OCI-LY3 (cell line): ENCODE data around the gene TUBA3C.
"Not testable (repeated sequence)": the region's sequence is repeated elsewhere in the genome, so short reads cannot be mapped to it uniquely, and the experiment has no call there.

ENCODE experiments used
- H2AFZ ChIP-seq: fragments of 200-600, 300-600 bp; shearing (Covaris generic); 2 replicates; pipeline ENCODE4 v1.6.0; 2014; ENCODE audit warnings: antibody characterized with exemption, low read depth, low read length
- H3K27ac ChIP-seq: fragments of 200-600, 300-600 bp; sonication (generic); 2 replicates; pipeline ENCODE4 v1.5.1; 2014; ENCODE audit warnings: mild to moderate bottlenecking, low read length, moderate library complexity, mixed read lengths
- H3K27me3 ChIP-seq: fragments of 200-600, 300-600 bp; sonication (generic); 2 replicates; pipeline ENCODE4 v1.6.1; 2014; ENCODE audit warnings: low read depth, low read length, mixed read lengths
- H3K36me3 ChIP-seq: fragments of 200-600, 300-600 bp; sonication (generic); replicated peaks from 2 replicates; pipeline ENCODE3; 2014; ENCODE audit warnings: low read depth, low read length, mixed read lengths
- H3K4me1 ChIP-seq: fragments of 300-600, 200-600 bp; sonication (generic); 2 replicates; pipeline ENCODE4 v1.6.1; 2014; ENCODE audit warnings: low read length, mixed read lengths
- H3K4me2 ChIP-seq: fragments of 200-600, 300-600 bp; sonication (generic); 2 replicates; pipeline ENCODE4 v1.6.1; 2014; ENCODE audit warnings: low read length, mixed read lengths
- H3K4me3 ChIP-seq: fragments of 300-600, 200-600 bp; sonication (generic); 2 replicates; pipeline ENCODE4 v1.5.1; 2014; ENCODE audit warnings: antibody characterized with exemption, mild to moderate bottlenecking, low read length, moderate library complexity
- H3K79me2 ChIP-seq: fragments of 300-600, 200-600 bp; shearing (Covaris generic); 2 replicates; pipeline ENCODE4 v1.6.1; 2014; ENCODE audit warnings: mild to moderate bottlenecking, low read length, mixed read lengths
- H3K9ac ChIP-seq: fragments of 300-600, 200-600 bp; shearing (Covaris generic); 2 replicates; pipeline ENCODE4 v1.6.0; 2014; ENCODE audit warnings: mild to moderate bottlenecking, low read length, moderate library complexity
- H3K9me3 ChIP-seq: fragments of 200-600, 300-600 bp; shearing (Covaris generic); 2 replicates; pipeline ENCODE4 v1.6.1; 2014; ENCODE audit warnings: low read length, mixed read lengths; ENCODE audit not compliant: insufficient read depth
- H4K20me1 ChIP-seq: fragments of 200-600, 300-600 bp; sonication (generic); 2 replicates; pipeline ENCODE4 v1.6.1; 2016; ENCODE audit warnings: low read length, mixed read lengths; ENCODE audit not compliant: insufficient read depth
- CTCF ChIP-seq: fragments of 200-600, 300-600 bp; sonication (generic); IDR thresholded peaks from 2 replicates; pipeline ENCODE4 v1.5.1; 2014; ENCODE audit warnings: antibody characterized with exemption, low read length, low read depth
- EZH2phosphoT487 ChIP-seq: fragments of 200-600 bp; shearing (Covaris generic); IDR thresholded peaks from 2 replicates; pipeline ENCODE4 v1.6.1; 2018; ENCODE audit warnings: antibody characterized with exemption, mixed run types, low read depth

TUBA3C gene

DNA sequence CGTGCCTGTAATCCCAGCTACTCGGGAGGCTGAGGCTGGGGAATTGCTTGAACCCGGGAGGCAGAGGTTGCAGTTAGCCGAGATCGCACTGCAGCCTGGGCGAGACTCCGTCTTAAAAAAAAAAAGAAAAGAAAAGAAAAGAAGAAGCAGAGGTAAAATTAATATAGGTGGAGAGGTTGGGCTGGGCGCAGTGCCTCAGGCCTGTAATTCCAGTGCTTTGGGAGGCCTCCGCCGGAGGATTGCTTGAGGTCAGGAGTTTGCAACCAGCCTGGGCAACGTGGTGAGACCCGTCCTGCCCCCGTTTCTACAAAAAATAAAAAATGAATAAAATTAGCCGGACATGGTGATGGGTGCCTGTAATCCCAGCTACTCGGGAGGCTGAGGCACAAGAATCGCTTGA is 912 bp upstream of the TUBA3C start:
- peaks cover 41% of the 10 kb centered on the region for H3K4me1 ChIP-seq
- H3K79me2 ChIP-seq: no peaks in the 10 kb centered on the region
- no peak overlapping the region for H3K9ac ChIP-seq
- H3K36me3 ChIP-seq: no peaks in the 10 kb centered on the region
- no peak overlapping the region for H3K4me2 ChIP-seq
- no peaks in the 10 kb centered on the region for H3K27me3 ChIP-seq
- TF ChIP-seq CTCF: no peak
- TF ChIP-seq EZH2phosphoT487: no peak
- H3K27ac ChIP-seq: no peak overlapping the region
- H4K20me1 ChIP-seq: no peaks in the 10 kb centered on the region
- H3K4me3 ChIP-seq: no peak overlapping the region
- no peak overlapping the region for H2AFZ ChIP-seq
- no peaks in the 10 kb centered on the region for H3K9me3 ChIP-seq

- no peak overlapping the region for H3K9ac ChIP-seq
- H3K36me3 ChIP-seq: no peaks in the 10 kb centered on the region
- H3K4me2 ChIP-seq: no peak overlapping the region
- H3K79me2 ChIP-seq: no peaks in the 10 kb centered on the region
- no peaks in the 10 kb centered on the region for H4K20me1 ChIP-seq
- no peaks in the 10 kb centered on the region for H3K27me3 ChIP-seq
- H3K27ac ChIP-seq: no peak overlapping the region
- H3K4me3 ChIP-seq: no peak overlapping the region
- H3K4me1 ChIP-seq: peaks cover 28% of the 10 kb centered on the region
- H3K9me3 ChIP-seq: no peaks in the 10 kb centered on the region
- no peak for TF ChIP-seq CTCF
- TF ChIP-seq EZH2phosphoT487: no peak
- no peak overlapping the region for H2AFZ ChIP-seq
Measured at GRCh38 chr13:19181021-19181620, 503 bp downstream of the TUBA3C start.

GRCh38 chr13:19179916-19180315 is 1.7 kb downstream of the TUBA3C start:
- Histone ChIP-seq H2AFZ (no peak overlapping the region), H3K4me1 (peaks cover 16% of the 10 kb centered on the region), H3K4me2 (no peak overlapping the region), H3K9ac (no peak overlapping the region), H3K27me3 (no peaks in the 10 kb centered on the region), H3K79me2 (no peaks in the 10 kb centered on the region), H3K9me3 (no peaks in the 10 kb centered on the region), H4K20me1 (no peaks in the 10 kb centered on the region), H3K36me3 (no peaks in the 10 kb centered on the region), H3K4me3 (no peak overlapping the region), H3K27ac (no peak overlapping the region)
- TF ChIP-seq CTCF: no peak

GRCh38 chr13:19178901-19179593 is 2.6 kb downstream of the TUBA3C start:
- H3K4me3 ChIP-seq: no peak overlapping the region
- H3K4me2 ChIP-seq: no peak overlapping the region
- peaks cover 11% of the 10 kb centered on the region for H3K4me1 ChIP-seq
- H3K27me3 ChIP-seq: no peaks in the 10 kb centered on the region
- no peak overlapping the region for H3K27ac ChIP-seq
- H4K20me1 ChIP-seq: no peaks in the 10 kb centered on the region
- H3K79me2 ChIP-seq: no peaks in the 10 kb centered on the region
- H3K9me3 ChIP-seq: no peaks in the 10 kb centered on the region
- no peaks in the 10 kb centered on the region for H3K36me3 ChIP-seq
- no peak overlapping the region for H2AFZ ChIP-seq
- TF ChIP-seq EZH2phosphoT487 (no peak), CTCF (no peak)
- no peak overlapping the region for H3K9ac ChIP-seq

- not testable (repeated sequence) for H3K4me3 ChIP-seq, H3K9ac ChIP-seq, H2AFZ ChIP-seq, H4K20me1 ChIP-seq, H3K36me3 ChIP-seq, H3K27ac ChIP-seq, H3K4me2 ChIP-seq, H3K9me3 ChIP-seq, H3K79me2 ChIP-seq, H3K27me3 ChIP-seq
- H3K4me1 ChIP-seq: peaks cover 11% of the 10 kb centered on the region
Measured at GRCh38 chr13:19176981-19177776, 4.4 kb downstream of the TUBA3C start.
